Measurements from ENCODE around the gene AK8. TPM values are rescaled to one million over a fixed set of nuclear protein-coding genes. Genes with fewer than 3 reads are reported as not detected.

Gene AK8
- total and polyA plus RNA-seq, 3 donors from 2014 or later = 15.0 to 54.8 (median 15.1) TPM

DNA sequence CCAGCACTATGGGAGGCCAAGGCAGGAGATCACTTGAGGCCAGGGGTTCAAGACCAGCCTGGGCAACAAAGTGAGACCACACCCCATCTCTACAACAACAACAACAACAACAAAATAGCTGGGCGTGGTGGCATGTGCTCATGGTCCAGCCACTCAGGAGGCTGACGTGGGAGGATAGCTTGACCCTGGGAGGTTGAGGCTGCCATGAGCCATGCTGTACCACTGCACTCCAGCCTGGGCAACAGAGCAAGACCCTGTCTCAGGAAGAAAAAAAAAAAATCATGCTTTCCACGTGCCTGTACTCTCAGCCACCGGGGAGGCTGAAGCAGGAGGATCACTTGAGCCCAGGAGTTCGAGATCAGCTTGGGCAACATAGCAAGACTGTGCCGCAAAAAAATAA is 36.8 kb upstream of the AK8 start:
- Histone ChIP-seq H3K27me3 (no peaks in the 10 kb centered on the region), H3K9me3 (no peaks in the 10 kb centered on the region), H3K4me1 (no peaks in the 10 kb centered on the region), H3K4me3 (no peak overlapping the region), H3K36me3 (ENCODE audit: low read depth, missing control alignments) (no peaks in the 10 kb centered on the region), H3K27ac (no peak overlapping the region)
- WGBS, 2 donors = 93 to 94% methylated on average over 6 of the region's 6 CpGs
- TF ChIP-seq CTCF (IDR thresholded peaks at IDR 0.05) (no peak), POLR2A (IDR thresholded peaks at IDR 0.05) (no peak)
- DNase-seq = no peak
- intact Hi-C loops (cut with DNase I; ENCODE audit: low total_unique reads) = no loop called here

DNA sequence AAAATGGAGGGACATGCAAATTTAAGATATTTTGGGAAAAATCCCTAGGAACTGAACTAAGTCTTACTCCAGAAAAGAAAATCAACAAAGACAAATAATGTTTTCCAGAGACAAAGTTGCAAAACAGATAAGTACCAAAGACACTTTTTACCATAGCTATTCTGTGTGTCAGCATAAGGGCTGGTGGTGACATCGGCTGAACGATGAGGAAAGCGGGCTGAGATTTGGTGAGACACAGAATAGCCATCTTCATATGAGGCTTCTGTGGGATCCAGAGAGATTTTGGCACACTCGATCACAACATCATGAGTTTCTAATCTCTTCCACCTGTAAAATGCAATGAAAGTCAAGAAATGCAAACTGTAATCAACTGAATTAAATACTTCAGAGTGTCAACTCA is 34.0 kb upstream of the AK8 start:
- H3K4me1 ChIP-seq = no peaks in the 10 kb centered on the region
- H3K36me3 ChIP-seq (ENCODE audit: low read depth, missing control alignments) = no peaks in the 10 kb centered on the region
- no peak overlapping the region for H3K4me3 ChIP-seq
- no peaks in the 10 kb centered on the region for H3K27me3 ChIP-seq
- no peaks in the 10 kb centered on the region for H3K9me3 ChIP-seq
- no peak overlapping the region for H3K27ac ChIP-seq
- intact Hi-C loops (cut with DNase I; ENCODE audit: low total_unique reads) = no loop called here
- DNase-seq = no peak
- WGBS, 2 donors = 77 to 82% methylated on average over 4 of the region's 4 CpGs
- TF ChIP-seq POLR2A (IDR thresholded peaks at IDR 0.05) = no peak
- TF ChIP-seq CTCF (IDR thresholded peaks at IDR 0.05) = no peak

DNA sequence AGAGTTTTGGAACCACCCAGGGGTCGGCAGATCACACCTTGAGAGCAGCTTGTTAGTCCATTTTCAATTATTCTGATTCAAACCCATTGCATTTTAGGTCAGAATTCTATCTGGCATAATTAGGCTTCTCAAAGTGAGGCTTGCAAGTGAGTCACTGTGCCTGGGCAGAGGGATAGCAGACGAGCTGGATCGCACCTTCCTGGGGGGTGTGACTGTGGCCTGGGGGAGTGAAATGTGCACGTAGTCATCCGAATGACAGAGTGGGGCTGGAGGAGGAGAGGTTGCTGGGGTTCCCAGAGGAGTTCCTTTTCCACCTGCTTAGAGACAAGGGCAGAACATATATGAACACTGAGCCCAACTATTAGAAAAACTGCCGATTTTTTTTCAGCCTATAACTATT is 32.3 kb upstream of the AK8 start:
- no peaks in the 10 kb centered on the region for H3K36me3 ChIP-seq (ENCODE audit: low read depth, missing control alignments)
- no peaks in the 10 kb centered on the region for H3K4me1 ChIP-seq
- no peak for DNase-seq
- H3K27ac ChIP-seq = no peak overlapping the region
- TF ChIP-seq POLR2A (IDR thresholded peaks at IDR 0.05) (no peak), CTCF (IDR thresholded peaks at IDR 0.05) (no peak)
- WGBS, 2 donors = 86 to 90% methylated on average over 6 of the region's 6 CpGs
- intact Hi-C loops (cut with DNase I; ENCODE audit: low total_unique reads) = no loop called here
- no peaks in the 10 kb centered on the region for H3K27me3 ChIP-seq
- H3K9me3 ChIP-seq = no peaks in the 10 kb centered on the region
- H3K4me3 ChIP-seq = no peak overlapping the region

- H3K4me3 ChIP-seq = no peak overlapping the region
- no peaks in the 10 kb centered on the region for H3K36me3 ChIP-seq (ENCODE audit: low read depth, missing control alignments)
- H3K27ac ChIP-seq = no peak overlapping the region
- TF ChIP-seq POLR2A (IDR thresholded peaks at IDR 0.05) (no peak), CTCF (IDR thresholded peaks at IDR 0.05) (no peak)
- H3K27me3 ChIP-seq = no peaks in the 10 kb centered on the region
- H3K9me3 ChIP-seq = no peaks in the 10 kb centered on the region
- H3K4me1 ChIP-seq = no peaks in the 10 kb centered on the region
- no peak for DNase-seq
- 82 to 89% methylated on average over 2 of the region's 2 CpGs for WGBS, 2 donors
- intact Hi-C loops (cut with DNase I; ENCODE audit: low total_unique reads) = no loop called here
Observed at GRCh38 chr9:132909311-132909710, 31.2 kb upstream of the AK8 start.

- no peaks in the 10 kb centered on the region for H3K4me1 ChIP-seq
- H3K36me3 ChIP-seq (ENCODE audit: low read depth, missing control alignments) = no peaks in the 10 kb centered on the region
- no peak overlapping the region for H3K27ac ChIP-seq
- no peaks in the 10 kb centered on the region for H3K9me3 ChIP-seq
- intact Hi-C loops (cut with DNase I; ENCODE audit: low total_unique reads) = no loop called here
- no peak for DNase-seq
- no peaks in the 10 kb centered on the region for H3K27me3 ChIP-seq
- WGBS, 2 donors = 88 to 95% methylated on average over 7 of the region's 7 CpGs
- TF ChIP-seq CTCF (IDR thresholded peaks at IDR 0.05) (no peak), POLR2A (IDR thresholded peaks at IDR 0.05) (no peak)
- no peak overlapping the region for H3K4me3 ChIP-seq
Observed at GRCh38 chr9:132908635-132909034, 30.6 kb upstream of the AK8 start.
